B cell (primary cell): ENCODE data around the gene BNIP2. TPM values are rescaled to one million over a fixed set of nuclear protein-coding genes. Genes with fewer than 3 reads are reported as not detected.

Source experiments
- ATAC-seq: fragments of 200-7000 bp; cut with Tn5 transposase; one replicate; pipeline ENCODE4 v1.10.0; 2021; ENCODE audit warnings: low read depth, mild to moderate bottlenecking, moderate number of reproducible peaks, moderate library complexity
- CTCF ChIA-PET: fragments of 350-600 bp; sonication (Branson Sonifier 250); formaldehyde crosslinking; loops from one replicate; lab custom pipeline; 2021; ENCODE audit warnings: antibody characterized with exemption, inconsistent platforms; lab: Charles Lee
- POLR2A ChIA-PET: fragments of 350-600 bp; sonication (Branson Sonifier 250); formaldehyde crosslinking; loops from one replicate; lab custom pipeline; 2021; ENCODE audit warnings: antibody characterized with exemption; lab: Charles Lee
- DNase-seq: peaks from one replicate; pipeline ENCODE4 v3.0.0; 2013
- H2AFZ ChIP-seq: 2 replicates; pipeline ENCODE4 v1.6.1; 2012; ENCODE audit warnings: mild to moderate bottlenecking, low read depth, low read length; ENCODE audit not compliant: insufficient read depth, poor library complexity, severe bottlenecking
- H3K27ac ChIP-seq, 2 donors: 1 replicate in 1 of 2; 2 replicates in 1 of 2; pipeline ENCODE4 v1.5.1; 2012 to 2013; ENCODE audit warnings: low read length in 2 of 2, mild to moderate bottlenecking in 2 of 2, moderate library complexity in 1 of 2
- H3K27me3 ChIP-seq, 4 experiments: fragments of 200-600 bp in 1 of 4; sonication (generic) in 1 of 4; replicated peaks in 1 of 4; 1 replicate in 2 of 4; 2 replicates in 2 of 4; pipeline versions ENCODE4 v1.6.1 to v1.7.0; 2013 to 2016; ENCODE audit warnings: low read length in 3 of 4, mild to moderate bottlenecking in 2 of 4, mixed read lengths in 1 of 4, moderate library complexity in 1 of 4; ENCODE audit not compliant: insufficient read depth in 4 of 4, control insufficient read depth in 3 of 4; ENCODE audit errors: control extremely low read depth in 1 of 4
- H3K36me3 ChIP-seq, 2 experiments: replicated peaks in 1 of 2; 1 replicate in 1 of 2; 2 replicates in 1 of 2; pipeline versions ENCODE4 v1.6.1 to v1.7.1; 2013; ENCODE audit warnings: low read length in 1 of 2; ENCODE audit not compliant: insufficient read depth in 2 of 2, control insufficient read depth in 1 of 2; ENCODE audit errors: control extremely low read depth in 1 of 2, extremely low read depth in 1 of 2
- H3K4me1 ChIP-seq, 2 donors: fragments of 200-600 bp in 1 of 2; sonication (generic) in 1 of 2; 1 replicate in 1 of 2; 2 replicates in 1 of 2; pipeline versions ENCODE4 v1.5.1 to v1.6.1; 2013 to 2017; ENCODE audit warnings: low read length in 2 of 2; ENCODE audit not compliant: control insufficient read depth in 2 of 2, insufficient read depth in 2 of 2
- H3K4me2 ChIP-seq: replicated peaks from 2 replicates; pipeline ENCODE3; 2012; ENCODE audit warnings: mild to moderate bottlenecking, low read depth, low read length; ENCODE audit not compliant: poor library complexity, severe bottlenecking
- H3K4me3 ChIP-seq, 5 experiments: fragments of 200-600 bp in 1 of 5; sonication (generic) in 1 of 5; 1 replicate in 3 of 5; 2 replicates in 2 of 5; pipeline versions ENCODE4 v1.5.1 to v1.7.0; 2011 to 2016; ENCODE audit warnings: low read length in 4 of 5, mild to moderate bottlenecking in 4 of 5, low read depth in 2 of 5, control low read depth in 1 of 5, moderate library complexity in 1 of 5; ENCODE audit not compliant: insufficient read depth in 1 of 5; ENCODE audit errors: control extremely low read depth in 1 of 5, extremely low read depth in 1 of 5
- H3K79me2 ChIP-seq: fragments of 200-600 bp; sonication (generic); one replicate; pipeline ENCODE4 v1.6.0; 2016; ENCODE audit warnings: low read length; ENCODE audit not compliant: control insufficient read depth, insufficient read depth
- H3K9ac ChIP-seq: fragments of 200-600 bp; sonication (generic); 2 replicates; pipeline ENCODE4 v1.6.1; 2017; ENCODE audit warnings: mild to moderate bottlenecking, low read length, moderate library complexity
- H3K9me3 ChIP-seq, 3 donors: one replicate each; pipeline versions ENCODE4 v1.6.1 to v1.7.1; 2013; ENCODE audit warnings: low read length in 2 of 3; ENCODE audit not compliant: control insufficient read depth in 2 of 3, insufficient read depth in 1 of 3; ENCODE audit errors: control extremely low read depth in 1 of 3
- H4K20me1 ChIP-seq: 2 replicates; pipeline ENCODE4 v1.6.0; 2012; ENCODE audit warnings: mild to moderate bottlenecking, low read length; ENCODE audit not compliant: insufficient read depth, control insufficient read depth, poor library complexity, severe bottlenecking
- H3K27ac Mint-ChIP-seq: one replicate; pipeline ENCODE4 v1.8.0; 2021; ENCODE audit warnings: mixed read lengths
- H3K27me3 Mint-ChIP-seq: one replicate; pipeline ENCODE4 v1.8.0; 2021; ENCODE audit warnings: mixed read lengths
- H3K4me1 Mint-ChIP-seq: one replicate; pipeline ENCODE4 v1.8.0; 2021; ENCODE audit warnings: mixed read lengths
- H3K4me3 Mint-ChIP-seq: one replicate; pipeline ENCODE4 v1.8.0; 2021; ENCODE audit warnings: mixed read lengths
- H3K9me3 Mint-ChIP-seq: one replicate; pipeline ENCODE4 v1.8.0; 2022; ENCODE audit warnings: mixed read lengths; ENCODE audit not compliant: insufficient read depth
- EZH2 ChIP-seq: IDR thresholded peaks from 2 replicates; pipeline ENCODE4 v1.6.1; 2012; ENCODE audit warnings: borderline replicate concordance, low read depth, mild to moderate bottlenecking, moderate library complexity, low read length; ENCODE audit not compliant: insufficient read depth, poor library complexity, severe bottlenecking
- WGBS: methylation state at CpG from one replicate; pipeline ENCODE4 v1.1.5; 2013; ENCODE audit warnings: missing lambda C conversion rate; ENCODE audit not compliant: insufficient coverage; 5-methylcytosine and 5-hydroxymethylcytosine counted together
- intact Hi-C: fragments of 100-400 bp; cut with micrococcal nuclease; formaldehyde crosslinking; loops from one replicate; pipeline ENCODE4 v1.10.0; 2022
- polyA plus RNA-seq: library from polyadenylated mRNA; depleted of rRNA; stranded (reverse); fragments of >200 nt; gene quantifications from 2 replicates; pipeline ENCODE4 v1.2.3, GENCODE V29; 2012
- total RNA-seq, 2 donors: library from RNA; stranded (reverse); fragments of 120-200 nt in 1 of 2; gene quantifications; 1 replicate in 1 of 2; 2 replicates in 1 of 2; pipeline versions ENCODE4 v1.2.3 to v1.2.4, GENCODE V29; 2013 to 2022
- TF ChIP-seq, protein P1 (sequence below): fragments of 200-600 bp; IDR thresholded peaks from one replicate; pipeline ENCODE4 v1.8.0; 2022; ENCODE audit warnings: antibody characterized with exemption, mild to moderate bottlenecking

Gene BNIP2
- total and polyA plus RNA-seq, 2 donors (not counting 1 experiment from before 2014, with no cell fraction given): 21.3 to 91.2 TPM

DNA sequence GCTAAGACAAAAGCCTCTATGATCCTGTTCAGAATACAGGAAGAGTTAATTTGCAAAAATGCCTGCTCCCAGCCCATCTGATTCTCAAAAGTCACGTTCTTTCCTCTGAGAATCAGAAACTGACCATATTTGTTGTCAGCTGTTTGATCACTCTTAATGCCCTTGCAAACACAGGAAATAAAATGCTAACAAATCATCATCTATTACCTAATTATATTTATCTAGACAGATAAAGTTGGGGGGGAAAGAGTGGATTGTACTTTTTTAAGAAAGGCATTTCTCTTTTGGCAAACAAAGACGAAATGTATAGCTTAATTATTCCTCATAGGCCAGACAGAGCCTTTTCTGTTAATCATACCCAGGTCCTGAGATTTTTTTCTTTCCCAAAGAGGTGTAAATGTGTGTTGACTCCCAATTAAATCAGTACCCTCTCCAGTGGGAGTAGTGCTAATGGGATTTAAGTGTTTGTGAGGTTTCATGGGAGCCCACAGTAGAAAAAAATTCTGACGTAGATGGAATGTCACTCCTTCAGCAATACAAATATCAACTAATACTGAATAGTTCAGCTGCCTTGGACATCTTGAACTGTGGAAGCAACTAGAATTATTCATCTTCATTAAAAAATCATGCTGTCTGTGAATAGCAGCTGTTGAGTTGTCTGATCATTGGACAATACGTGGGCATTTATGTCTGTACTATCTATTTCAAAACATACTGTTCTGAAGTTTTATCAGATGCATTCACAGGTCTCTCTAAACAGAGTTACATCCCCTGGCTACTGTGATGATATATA, 22.5 kb upstream of the BNIP2 start:
- Mint-ChIP-seq H3K27ac (no peak overlapping the region), H3K27me3 (peaks cover 20% of the 10 kb centered on the region), H3K9me3 (peaks cover 2% of the 10 kb centered on the region), H3K4me1 (no peaks in the 10 kb centered on the region), H3K4me3 (no peak overlapping the region)
- H3K4me1 ChIP-seq: no peaks in the 10 kb centered on the region
- H3K9me3 ChIP-seq: peaks cover 0 to 4% (median 2%) of the 10 kb centered on the region in 3 donors
- H3K36me3 ChIP-seq: no peaks in the 10 kb centered on the region
- H3K27ac ChIP-seq: no peak overlapping the region
- no peak overlapping the region for H3K9ac ChIP-seq
- no peak overlapping the region for H2AFZ ChIP-seq
- H3K4me2 ChIP-seq: no peak overlapping the region
- H3K79me2 ChIP-seq: no peaks in the 10 kb centered on the region
- H3K4me3 ChIP-seq: no peak overlapping the region
- TF ChIP-seq, protein P1, sequence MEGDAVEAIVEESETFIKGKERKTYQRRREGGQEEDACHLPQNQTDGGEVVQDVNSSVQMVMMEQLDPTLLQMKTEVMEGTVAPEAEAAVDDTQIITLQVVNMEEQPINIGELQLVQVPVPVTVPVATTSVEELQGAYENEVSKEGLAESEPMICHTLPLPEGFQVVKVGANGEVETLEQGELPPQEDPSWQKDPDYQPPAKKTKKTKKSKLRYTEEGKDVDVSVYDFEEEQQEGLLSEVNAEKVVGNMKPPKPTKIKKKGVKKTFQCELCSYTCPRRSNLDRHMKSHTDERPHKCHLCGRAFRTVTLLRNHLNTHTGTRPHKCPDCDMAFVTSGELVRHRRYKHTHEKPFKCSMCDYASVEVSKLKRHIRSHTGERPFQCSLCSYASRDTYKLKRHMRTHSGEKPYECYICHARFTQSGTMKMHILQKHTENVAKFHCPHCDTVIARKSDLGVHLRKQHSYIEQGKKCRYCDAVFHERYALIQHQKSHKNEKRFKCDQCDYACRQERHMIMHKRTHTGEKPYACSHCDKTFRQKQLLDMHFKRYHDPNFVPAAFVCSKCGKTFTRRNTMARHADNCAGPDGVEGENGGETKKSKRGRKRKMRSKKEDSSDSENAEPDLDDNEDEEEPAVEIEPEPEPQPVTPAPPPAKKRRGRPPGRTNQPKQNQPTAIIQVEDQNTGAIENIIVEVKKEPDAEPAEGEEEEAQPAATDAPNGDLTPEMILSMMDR: no peak
- TF ChIP-seq EZH2: no peak
- no peak for DNase-seq
- intact Hi-C loops: no loop called here
- no peaks in the 10 kb centered on the region for H4K20me1 ChIP-seq
- peaks cover 0 to 3% (median 1%) of the 10 kb centered on the region in 4 experiments for H3K27me3 ChIP-seq
- WGBS: no CpG with 5 or more reads among the region's 4 CpGs
- POLR2A ChIA-PET: no interaction called here
- no peak for ATAC-seq
- CTCF ChIA-PET: interaction anchor here (0.6 to 2.6 kb wide), 2 partner anchors 13 to 183 kb away, joined by 3 to 9 read pairs; no protein-coding TSS in a partner anchor

DNA sequence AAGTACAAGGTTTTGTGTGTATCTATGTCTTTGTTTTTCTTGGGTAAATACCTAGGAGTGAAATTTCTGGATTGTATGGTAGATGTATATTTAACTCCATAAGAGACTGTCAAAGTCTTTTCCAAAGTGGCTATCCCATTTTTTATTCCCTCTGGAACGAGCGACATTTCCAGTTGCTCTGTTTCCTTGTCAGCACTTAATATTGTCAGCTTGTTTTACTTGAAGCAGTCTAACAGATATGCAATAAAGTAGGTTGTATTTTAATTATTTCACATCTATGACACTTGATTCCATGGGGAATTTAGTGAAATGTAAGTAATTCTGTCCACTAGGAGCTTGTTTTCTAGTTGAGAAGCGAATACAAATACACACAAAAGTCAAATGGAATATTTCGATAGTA, 18.5 kb upstream of the BNIP2 start:
- no peak for ATAC-seq
- intact Hi-C loops: no loop called here
- POLR2A ChIA-PET: interaction anchor here (0.7 kb wide), 1 partner anchor 9 kb away, joined by 3 read pairs; no protein-coding TSS in a partner anchor

More for the DNA sequence above, 18.5 kb upstream of the BNIP2 start:
- no peaks in the 10 kb centered on the region for H3K36me3 ChIP-seq
- H3K27me3 Mint-ChIP-seq: peaks cover 11% of the 10 kb centered on the region
- H3K27ac Mint-ChIP-seq: no peak overlapping the region
- WGBS: no CpG with 5 or more reads among the region's 4 CpGs
- no peak overlapping the region for H3K4me2 ChIP-seq
- H2AFZ ChIP-seq: no peak overlapping the region
- no peak overlapping the region for H3K4me3 Mint-ChIP-seq
- H3K27me3 ChIP-seq: peaks cover 0 to 3% (median 0%) of the 10 kb centered on the region in 4 experiments
- H3K9me3 ChIP-seq: peaks cover 0 to 4% (median 2%) of the 10 kb centered on the region in 3 donors
- H3K27ac ChIP-seq: no peak overlapping the region
- no peaks in the 10 kb centered on the region for H3K79me2 ChIP-seq
- no peaks in the 10 kb centered on the region for H4K20me1 ChIP-seq
- no peak for TF ChIP-seq EZH2
- TF ChIP-seq, protein P1: no peak
- H3K9ac ChIP-seq: no peak overlapping the region
- no peak overlapping the region for H3K4me3 ChIP-seq
- no peaks in the 10 kb centered on the region for H3K4me1 ChIP-seq
- no peaks in the 10 kb centered on the region for H3K4me1 Mint-ChIP-seq
- CTCF ChIA-PET: no interaction called here
- DNase-seq: no peak
- peaks cover 2% of the 10 kb centered on the region for H3K9me3 Mint-ChIP-seq
